Measurements from ENCODE around the gene AHR.

- TF ChIP-seq CTCF (IDR thresholded peaks at IDR 0.05) = no peak
- TF ChIP-seq POLR2A (IDR thresholded peaks at IDR 0.05) = no peak
These were observed 4.2 kb downstream of the AHR start for GRCh38 chr7:17302575-17303142.
